Measurements from ENCODE around the gene BLNK. TPM values are rescaled to one million over a fixed set of nuclear protein-coding genes. Genes with fewer than 3 reads are reported as not detected.

The BLNK gene
- total RNA-seq, 4 donors from 2014 or later, result 0.27 to 2.4 (median 1.6) TPM

DNA sequence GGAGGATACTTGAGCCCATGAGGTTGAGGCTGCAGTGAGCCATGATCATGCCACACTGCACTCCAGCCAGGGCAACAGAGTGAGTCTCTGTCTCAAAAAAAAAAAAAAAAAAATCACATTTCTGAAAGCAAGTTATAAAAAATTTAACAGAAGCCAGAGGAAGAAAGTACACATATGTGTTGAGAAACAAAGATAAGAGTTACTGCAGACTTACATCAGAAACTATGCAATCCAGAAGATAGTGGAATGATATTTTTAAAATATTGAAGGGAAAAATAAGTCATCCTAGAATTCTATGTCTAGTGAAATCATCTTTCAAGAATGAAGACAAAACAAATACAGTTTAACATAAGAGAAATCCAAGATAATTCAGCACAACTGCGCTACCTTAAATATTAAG lies 94.4 kb downstream of the BLNK start:
- Histone ChIP-seq H3K36me3 (no peaks in the 10 kb centered on the region), H3K4me1 (no peaks in the 10 kb centered on the region), H3K4me3 (no peak overlapping the region), H3K9me3 (peaks cover 0 to 67% (median 0%) of the 10 kb centered on the region in 3 donors), H3K27ac (no peak overlapping the region), H3K27me3 (no peaks in the 10 kb centered on the region)
- TF ChIP-seq POLR2AphosphoS5 (IDR thresholded peaks at IDR 0.05) (no peak), POLR2A (IDR thresholded peaks at IDR 0.05) (no peak), EP300 (IDR thresholded peaks at IDR 0.05) (no peak)
- TF ChIP-seq, protein P1, sequence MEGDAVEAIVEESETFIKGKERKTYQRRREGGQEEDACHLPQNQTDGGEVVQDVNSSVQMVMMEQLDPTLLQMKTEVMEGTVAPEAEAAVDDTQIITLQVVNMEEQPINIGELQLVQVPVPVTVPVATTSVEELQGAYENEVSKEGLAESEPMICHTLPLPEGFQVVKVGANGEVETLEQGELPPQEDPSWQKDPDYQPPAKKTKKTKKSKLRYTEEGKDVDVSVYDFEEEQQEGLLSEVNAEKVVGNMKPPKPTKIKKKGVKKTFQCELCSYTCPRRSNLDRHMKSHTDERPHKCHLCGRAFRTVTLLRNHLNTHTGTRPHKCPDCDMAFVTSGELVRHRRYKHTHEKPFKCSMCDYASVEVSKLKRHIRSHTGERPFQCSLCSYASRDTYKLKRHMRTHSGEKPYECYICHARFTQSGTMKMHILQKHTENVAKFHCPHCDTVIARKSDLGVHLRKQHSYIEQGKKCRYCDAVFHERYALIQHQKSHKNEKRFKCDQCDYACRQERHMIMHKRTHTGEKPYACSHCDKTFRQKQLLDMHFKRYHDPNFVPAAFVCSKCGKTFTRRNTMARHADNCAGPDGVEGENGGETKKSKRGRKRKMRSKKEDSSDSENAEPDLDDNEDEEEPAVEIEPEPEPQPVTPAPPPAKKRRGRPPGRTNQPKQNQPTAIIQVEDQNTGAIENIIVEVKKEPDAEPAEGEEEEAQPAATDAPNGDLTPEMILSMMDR (IDR thresholded peaks at IDR 0.05), result no peak
- ATAC-seq, result no peak
- whole genome bisulfite sequencing, 2 donors (ENCODE audit: low coverage in 1 of 2), result 93 to 95% methylated on average over 1 of the region's 1 CpG

DNA sequence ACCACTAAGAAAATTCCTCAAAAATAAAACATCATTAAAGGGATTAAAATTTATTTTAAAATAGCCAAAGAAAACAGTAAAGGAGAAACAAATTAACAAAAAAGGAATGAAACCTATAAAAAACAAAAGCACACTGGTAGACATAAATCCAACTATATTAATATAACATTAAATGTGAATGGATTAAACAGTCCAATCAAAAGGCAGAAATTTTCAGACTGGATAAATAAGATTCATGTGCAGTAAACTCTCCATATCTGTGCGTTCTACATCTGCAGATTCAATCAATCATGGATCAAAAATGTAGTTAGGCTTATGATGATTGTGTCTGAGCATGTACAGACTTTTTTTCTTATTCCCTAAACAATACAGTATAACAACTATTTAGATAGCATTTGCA lies 98.7 kb downstream of the BLNK start:
- H3K27ac ChIP-seq, result no peak overlapping the region
- ATAC-seq, result no peak
- H3K36me3 ChIP-seq, result no peaks in the 10 kb centered on the region
- H3K9me3 ChIP-seq, result peaks cover 0 to 84% (median 0%) of the 10 kb centered on the region in 3 donors
- H3K4me1 ChIP-seq, result no peaks in the 10 kb centered on the region
- 100% methylated on average over 1 of the region's 1 CpG for WGBS, 2 donors (ENCODE audit: low coverage in 1 of 2)
- H3K4me3 ChIP-seq, result no peak overlapping the region
- no peak for TF ChIP-seq POLR2AphosphoS5 (IDR thresholded peaks at IDR 0.05)
- TF ChIP-seq EP300 (IDR thresholded peaks at IDR 0.05), result no peak
- TF ChIP-seq, protein P1 (IDR thresholded peaks at IDR 0.05), result no peak
- no peak for TF ChIP-seq POLR2A (IDR thresholded peaks at IDR 0.05)
- H3K27me3 ChIP-seq, result no peaks in the 10 kb centered on the region

DNA sequence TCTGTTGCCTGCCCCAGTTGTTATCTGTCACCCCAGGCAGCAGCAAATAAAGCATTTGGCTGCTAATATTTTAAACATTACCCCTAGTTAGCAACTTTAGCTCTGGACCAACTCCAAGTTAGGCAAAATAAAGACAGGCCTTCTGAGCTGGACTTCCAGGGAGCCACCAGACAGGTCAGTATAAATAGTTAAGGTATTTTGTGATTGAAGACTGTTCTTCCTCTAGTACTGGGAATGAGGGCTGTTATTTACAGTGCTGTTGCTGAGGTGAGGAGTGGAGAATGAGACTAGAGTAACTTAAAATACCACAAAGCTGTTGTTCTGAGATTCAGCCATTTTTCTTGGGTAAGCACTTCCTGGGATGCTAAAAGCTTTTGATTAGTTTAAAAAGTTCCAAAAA lies 101.1 kb downstream of the BLNK start:
- peaks cover 0 to 79% (median 0%) of the 10 kb centered on the region in 3 donors for H3K9me3 ChIP-seq
- no peak overlapping the region for H3K4me3 ChIP-seq
- H3K27ac ChIP-seq, result no peak overlapping the region
- H3K27me3 ChIP-seq, result no peaks in the 10 kb centered on the region
- H3K4me1 ChIP-seq, result no peaks in the 10 kb centered on the region
- ATAC-seq, result no peak
- TF ChIP-seq EP300 (IDR thresholded peaks at IDR 0.05) (no peak), POLR2AphosphoS5 (IDR thresholded peaks at IDR 0.05) (no peak), POLR2A (IDR thresholded peaks at IDR 0.05) (no peak)
- TF ChIP-seq, protein P1 (IDR thresholded peaks at IDR 0.05), result no peak
- peaks cover 0 to 6% of the 10 kb centered on the region in 2 donors for H3K36me3 ChIP-seq

DNA sequence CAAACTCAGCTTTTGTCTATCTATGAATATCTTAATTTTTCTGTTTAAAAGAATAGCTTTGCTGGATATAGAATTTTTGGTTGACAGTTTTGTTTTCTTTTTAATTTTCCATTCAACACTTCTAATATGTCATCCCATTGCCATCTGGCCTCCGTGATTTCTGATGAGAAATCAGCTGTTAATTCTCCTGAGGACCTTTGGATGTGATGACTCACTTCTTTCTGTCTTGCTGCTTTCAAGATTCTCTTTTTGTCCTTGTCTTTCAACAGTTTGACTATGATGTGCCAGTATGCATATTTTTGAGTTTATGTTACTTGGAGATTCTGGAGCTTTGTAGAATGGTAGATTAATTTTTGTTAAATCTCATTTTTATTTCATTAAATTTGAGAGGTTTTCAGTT lies 102.8 kb downstream of the BLNK start:
- 69 to 89% methylated on average over 1 of the region's 1 CpG for WGBS, 2 donors (ENCODE audit: low coverage in 1 of 2)
- H3K36me3 ChIP-seq, result peaks cover 0 to 6% of the 10 kb centered on the region in 2 donors
- no peaks in the 10 kb centered on the region for H3K4me1 ChIP-seq
- H3K27ac ChIP-seq, result no peak overlapping the region
- no peak for ATAC-seq
- no peaks in the 10 kb centered on the region for H3K27me3 ChIP-seq
- TF ChIP-seq EP300 (IDR thresholded peaks at IDR 0.05) (no peak), POLR2A (IDR thresholded peaks at IDR 0.05) (no peak), POLR2AphosphoS5 (IDR thresholded peaks at IDR 0.05) (no peak)
- TF ChIP-seq, protein P1 (IDR thresholded peaks at IDR 0.05), result no peak
- H3K9me3 ChIP-seq, result peaks cover 0 to 64% (median 0%) of the 10 kb centered on the region in 3 donors
- no peak overlapping the region for H3K4me3 ChIP-seq

DNA sequence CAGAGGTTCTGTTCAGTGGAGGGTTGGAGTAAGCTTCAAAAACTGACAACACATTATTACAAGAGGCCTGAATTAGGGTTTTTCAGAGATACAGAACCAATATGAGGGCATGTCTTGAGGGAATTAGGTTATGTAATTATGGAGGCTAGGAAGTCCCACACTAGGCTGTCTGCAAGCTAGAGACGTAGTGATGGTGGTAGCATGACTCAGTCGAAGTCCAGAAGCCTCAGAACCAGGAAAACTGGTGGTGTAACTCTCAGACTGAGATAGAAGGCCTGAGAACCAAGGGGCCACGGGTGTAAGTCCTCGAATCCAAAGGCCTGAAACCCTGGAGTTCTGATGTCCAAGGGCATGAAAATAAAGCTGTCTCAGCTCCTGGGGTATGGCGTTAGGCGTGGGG lies 105.6 kb downstream of the BLNK start:
- no peak overlapping the region for H3K27ac ChIP-seq
- no peaks in the 10 kb centered on the region for H3K27me3 ChIP-seq
- H3K36me3 ChIP-seq, result peaks cover 0 to 6% of the 10 kb centered on the region in 2 donors
- no peaks in the 10 kb centered on the region for H3K4me1 ChIP-seq
- no peak overlapping the region for H3K4me3 ChIP-seq
- ATAC-seq, result no peak
- whole genome bisulfite sequencing, 2 donors (ENCODE audit: low coverage in 1 of 2), result 95 to 97% methylated on average over 6 of the region's 6 CpGs
- TF ChIP-seq POLR2A (IDR thresholded peaks at IDR 0.05) (no peak), EP300 (IDR thresholded peaks at IDR 0.05) (no peak)
- TF ChIP-seq, protein P1 (IDR thresholded peaks at IDR 0.05), result no peak
- H3K9me3 ChIP-seq, result peaks cover 0 to 44% (median 0%) of the 10 kb centered on the region in 3 donors
